Neural progenitor cell (in vitro differentiated cells): ENCODE data around the gene HYPK. TPM values are rescaled to one million over a fixed set of nuclear protein-coding genes. Genes with fewer than 3 reads are reported as not detected.

ENCODE experiments used
- DNase-seq: peaks from one replicate; pipeline ENCODE4 v3.0.0-alpha.2; 2016; ENCODE audit warnings: low spot score
- H2AFZ ChIP-seq: fragments of 200-600 bp; sonication (generic); replicated peaks from 2 replicates; pipeline ENCODE4 v1.6.1; 2016; ENCODE audit warnings: antibody characterized with exemption
- H3F3A ChIP-seq: fragments of 200-600 bp; sonication (generic); 2 replicates; pipeline ENCODE4 v1.6.1; 2016; ENCODE audit warnings: antibody characterized with exemption, low read depth
- H3K27ac ChIP-seq: fragments of 200-600 bp; sonication (generic); 2 replicates; pipeline ENCODE4 v1.5.1; 2016; ENCODE audit warnings: mild to moderate bottlenecking
- H3K27me3 ChIP-seq: fragments of 200-600 bp; sonication (generic); 2 replicates; pipeline ENCODE4 v1.6.1; 2016; ENCODE audit warnings: mild to moderate bottlenecking, moderate library complexity
- H3K36me3 ChIP-seq: fragments of 200-600 bp; sonication (generic); 2 replicates; pipeline ENCODE4 v1.5.1; 2016
- H3K4me1 ChIP-seq: fragments of 200-600 bp; sonication (generic); 2 replicates; pipeline ENCODE4 v1.6.1; 2016; ENCODE audit warnings: mixed run types
- H3K4me2 ChIP-seq: fragments of 200-600 bp; sonication (generic); 2 replicates; pipeline ENCODE4 v1.6.1; 2016
- H3K4me3 ChIP-seq: fragments of 200-600 bp; sonication (generic); 2 replicates; pipeline ENCODE4 v1.5.1; 2016
- H3K79me2 ChIP-seq: fragments of 200-600 bp; sonication (generic); 2 replicates; pipeline ENCODE4 v1.6.1; 2016; ENCODE audit warnings: low read depth
- H3K9ac ChIP-seq: fragments of 200-600 bp; sonication (generic); 2 replicates; pipeline ENCODE4 v1.6.1; 2016
- H3K9me3 ChIP-seq: fragments of 200-600 bp; sonication (generic); 2 replicates; pipeline ENCODE4 v1.5.1; 2016; ENCODE audit warnings: low read depth
- H4K20me1 ChIP-seq: fragments of 200-600 bp; sonication (generic); 2 replicates; pipeline ENCODE4 v1.6.1; 2016; ENCODE audit warnings: low read depth
- H3K27ac Mint-ChIP-seq: 3 replicates; pipeline ENCODE4 v1.8.0; 2021; ENCODE audit warnings: mixed read lengths
- H3K27me3 Mint-ChIP-seq: 2 replicates; pipeline ENCODE4 v1.8.0; 2022; ENCODE audit warnings: low read depth, mild to moderate bottlenecking, inconsistent platforms, moderate library complexity, mixed read lengths; ENCODE audit not compliant: insufficient read depth
- H3K36me3 Mint-ChIP-seq: 3 replicates; pipeline ENCODE4 v1.8.0; 2021; ENCODE audit warnings: mixed read lengths
- H3K4me1 Mint-ChIP-seq: 3 replicates; pipeline ENCODE4 v1.8.0; 2021; ENCODE audit warnings: mixed read lengths
- H3K4me3 Mint-ChIP-seq: 3 replicates; pipeline ENCODE4 v1.8.0; 2021; ENCODE audit warnings: mild to moderate bottlenecking, moderate library complexity, mixed read lengths
- H3K9me3 Mint-ChIP-seq: 3 replicates; pipeline ENCODE4 v1.8.0; 2020; ENCODE audit warnings: mixed read lengths
- EZH2 ChIP-seq: fragments of 200-600 bp; sonication (generic); IDR thresholded peaks from 2 replicates; pipeline ENCODE4 v1.6.1; 2017; ENCODE audit warnings: antibody characterized with exemption, mild to moderate bottlenecking, moderate library complexity
- EZH2phosphoT487 ChIP-seq: fragments of 200-600 bp; sonication (generic); IDR thresholded peaks from 2 replicates; pipeline ENCODE4 v1.6.1; 2017; ENCODE audit warnings: antibody characterized with exemption
- total RNA-seq: library from RNA; depleted of rRNA; stranded (reverse); fragments of >200 nt; gene quantifications from 2 replicates; pipeline ENCODE4 v1.2.3, GENCODE V29; 2015; ENCODE audit warnings: low replicate concordance
- TF ChIP-seq, protein P1 (sequence below): fragments of 200-600 bp; sonication (generic); IDR thresholded peaks from 2 replicates; pipeline ENCODE4 v1.5.1; 2017; ENCODE audit warnings: antibody characterized with exemption, mild to moderate bottlenecking

HYPK gene
- total RNA-seq, 1 donor from 2014 or later = 8.3 TPM

DNA sequence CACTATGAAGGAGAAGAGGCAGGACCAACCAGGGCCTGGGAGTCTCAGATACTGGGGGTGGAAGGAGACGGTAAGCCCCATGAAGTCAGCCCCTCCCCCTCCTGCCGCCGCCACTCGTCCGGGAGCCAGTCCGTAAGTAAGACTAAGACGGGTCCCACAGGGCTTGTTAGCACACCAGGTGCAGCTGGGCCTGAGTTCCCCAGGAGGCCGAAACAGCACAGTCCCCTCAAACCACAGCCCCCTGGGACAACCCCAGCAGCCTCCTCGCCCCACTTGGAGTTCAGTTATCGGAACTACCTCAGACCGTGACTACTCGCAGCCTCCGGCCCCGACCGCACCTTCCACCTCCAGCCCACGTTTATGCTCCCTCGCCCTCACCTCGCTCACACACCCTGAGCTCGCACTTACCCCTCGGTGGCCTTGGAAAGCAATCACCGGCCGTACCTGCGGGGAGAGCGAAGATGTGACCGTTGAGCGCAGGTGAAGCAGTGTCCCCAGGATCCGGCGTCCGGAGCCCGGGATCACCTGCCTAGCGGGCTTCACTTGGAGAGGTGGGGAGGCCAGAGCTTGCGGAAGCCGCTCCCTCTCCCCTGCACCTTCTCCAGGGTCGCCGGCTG is 24.2 kb upstream of the HYPK start:
- Histone ChIP-seq H3K79me2 (no peaks in the 10 kb centered on the region), H2AFZ (peak overlapping the region; percentile 75), H4K20me1 (peaks cover 11% of the 10 kb centered on the region), H3F3A (peaks cover 58% of the 10 kb centered on the region), H3K9ac (no peak overlapping the region), H3K4me1 (no peaks in the 10 kb centered on the region), H3K4me3 (peak overlapping the region; percentile 53), H3K9me3 (no peaks in the 10 kb centered on the region), H3K27ac (no peak overlapping the region), H3K36me3 (peaks cover 7% of the 10 kb centered on the region), H3K27me3 (peaks cover 19% of the 10 kb centered on the region), H3K4me2 (peak overlapping the region; percentile 88)
- H3K27me3 Mint-ChIP-seq = peaks cover 7% of the 10 kb centered on the region
- TF ChIP-seq, protein P1, sequence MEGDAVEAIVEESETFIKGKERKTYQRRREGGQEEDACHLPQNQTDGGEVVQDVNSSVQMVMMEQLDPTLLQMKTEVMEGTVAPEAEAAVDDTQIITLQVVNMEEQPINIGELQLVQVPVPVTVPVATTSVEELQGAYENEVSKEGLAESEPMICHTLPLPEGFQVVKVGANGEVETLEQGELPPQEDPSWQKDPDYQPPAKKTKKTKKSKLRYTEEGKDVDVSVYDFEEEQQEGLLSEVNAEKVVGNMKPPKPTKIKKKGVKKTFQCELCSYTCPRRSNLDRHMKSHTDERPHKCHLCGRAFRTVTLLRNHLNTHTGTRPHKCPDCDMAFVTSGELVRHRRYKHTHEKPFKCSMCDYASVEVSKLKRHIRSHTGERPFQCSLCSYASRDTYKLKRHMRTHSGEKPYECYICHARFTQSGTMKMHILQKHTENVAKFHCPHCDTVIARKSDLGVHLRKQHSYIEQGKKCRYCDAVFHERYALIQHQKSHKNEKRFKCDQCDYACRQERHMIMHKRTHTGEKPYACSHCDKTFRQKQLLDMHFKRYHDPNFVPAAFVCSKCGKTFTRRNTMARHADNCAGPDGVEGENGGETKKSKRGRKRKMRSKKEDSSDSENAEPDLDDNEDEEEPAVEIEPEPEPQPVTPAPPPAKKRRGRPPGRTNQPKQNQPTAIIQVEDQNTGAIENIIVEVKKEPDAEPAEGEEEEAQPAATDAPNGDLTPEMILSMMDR = no peak
- TF ChIP-seq EZH2phosphoT487 = peak; percentile 27
- TF ChIP-seq EZH2 = peak; percentile 58
- H3K36me3 Mint-ChIP-seq = peaks cover 9% of the 10 kb centered on the region
- H3K9me3 Mint-ChIP-seq = no peaks in the 10 kb centered on the region
- DNase-seq = peak; percentile 65
- H3K4me3 Mint-ChIP-seq = peak overlapping the region; percentile 88
- peak overlapping the region; percentile 74 for H3K27ac Mint-ChIP-seq
- no peaks in the 10 kb centered on the region for H3K4me1 Mint-ChIP-seq

DNA sequence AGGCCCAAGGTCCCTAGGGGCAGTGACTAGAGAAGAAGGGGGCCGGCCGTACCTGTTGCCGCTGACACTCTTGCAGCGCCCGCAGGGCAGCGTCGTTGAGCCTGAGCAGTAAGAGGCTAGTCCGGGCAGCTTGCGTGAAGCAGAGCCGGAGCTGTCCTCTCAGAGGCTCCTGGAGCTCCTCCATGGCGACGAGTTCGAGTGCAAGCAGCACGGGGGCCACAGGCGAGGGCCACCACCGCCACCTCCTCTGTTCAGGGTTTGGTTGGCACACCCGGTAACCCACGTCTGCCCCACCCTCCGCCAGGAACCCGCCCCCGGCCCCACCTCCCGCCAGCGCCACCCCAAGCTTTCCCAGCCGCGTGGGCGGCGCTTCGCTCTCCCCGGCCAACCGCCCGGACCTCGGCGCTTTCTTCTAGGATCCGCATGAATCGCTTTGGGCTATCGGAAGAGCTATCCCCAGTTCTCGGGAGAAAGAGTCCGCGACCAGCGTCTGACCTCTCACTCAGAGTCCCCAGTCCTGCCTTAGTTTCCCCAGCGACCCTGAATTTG is 23.6 kb upstream of the HYPK start, which contains the start of gene ELL3:
ELL3 (minus strand) TSS at position 249 of the 549 bp plus-strand sequence; CDS start at position 184, 65 bp downstream.
- Histone ChIP-seq H2AFZ (peak within 1 kb of the TSS; percentile 75), H3K9me3 (no peaks in the 10 kb centered on the region), H3K9ac (no peak within 1 kb of the TSS), H3K4me3 (peak within 1 kb of the TSS; percentile 53), H3K27me3 (peaks cover 19% of the 10 kb centered on the region), H3K79me2 (no peaks in the 10 kb centered on the region), H3K4me2 (peak within 1 kb of the TSS; percentile 88), H3K4me1 (no peaks in the 10 kb centered on the region), H3F3A (peaks cover 52% of the 10 kb centered on the region), H3K36me3 (peaks cover 7% of the 10 kb centered on the region), H4K20me1 (peaks cover 11% of the 10 kb centered on the region), H3K27ac (no peak within 1 kb of the TSS)
- H3K9me3 Mint-ChIP-seq = no peaks in the 10 kb centered on the region
- no peak for TF ChIP-seq EZH2phosphoT487
- TF ChIP-seq EZH2 = peak; percentile 52
- peaks cover 7% of the 10 kb centered on the region for H3K36me3 Mint-ChIP-seq
- H3K4me3 Mint-ChIP-seq = peak within 1 kb of the TSS; percentile 88
- DNase-seq = peak; percentile 75
- no peaks in the 10 kb centered on the region for H3K4me1 Mint-ChIP-seq
- peaks cover 7% of the 10 kb centered on the region for H3K27me3 Mint-ChIP-seq
- peak within 1 kb of the TSS; percentile 81 for H3K27ac Mint-ChIP-seq

DNA sequence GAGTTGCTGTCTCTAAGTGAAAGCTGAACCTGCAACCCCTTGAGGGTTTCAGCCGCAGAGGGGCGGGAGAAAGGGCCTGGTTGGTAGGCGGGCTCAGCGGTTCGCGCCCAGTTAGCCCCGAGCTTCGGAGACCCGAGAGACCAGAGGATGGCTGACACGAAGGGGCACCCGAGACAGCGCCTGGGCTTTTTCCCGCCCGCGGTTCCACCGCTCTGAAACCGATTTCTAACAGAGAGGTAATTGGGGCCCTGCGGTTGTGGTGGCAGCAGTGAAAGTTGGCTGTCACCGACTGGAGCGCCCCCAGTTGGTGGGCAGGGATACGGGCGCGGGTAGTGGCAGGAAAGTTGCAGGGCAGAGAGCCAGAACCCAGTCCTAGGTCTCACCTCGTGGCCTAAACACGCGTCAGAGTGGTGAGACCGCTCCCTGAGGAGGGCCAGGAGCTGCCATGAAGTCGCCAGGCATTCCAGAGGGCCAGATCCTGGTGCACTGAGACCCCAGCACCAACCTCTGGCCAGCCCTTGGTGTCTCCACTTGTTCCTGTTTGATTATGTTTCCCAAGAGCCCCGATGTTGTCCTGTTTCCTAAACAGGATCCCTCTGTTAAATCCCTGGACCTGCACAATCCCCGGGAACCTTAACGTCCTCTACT is 23.0 kb upstream of the HYPK start:
- Histone ChIP-seq H3K36me3 (peaks cover 3% of the 10 kb centered on the region), H3K79me2 (no peaks in the 10 kb centered on the region), H3K4me1 (no peaks in the 10 kb centered on the region), H3F3A (peaks cover 46% of the 10 kb centered on the region), H3K9me3 (no peaks in the 10 kb centered on the region), H3K4me2 (peak overlapping the region; percentile 88), H2AFZ (peak overlapping the region; percentile 75), H4K20me1 (peaks cover 11% of the 10 kb centered on the region), H3K9ac (no peak overlapping the region), H3K27me3 (peaks cover 19% of the 10 kb centered on the region), H3K4me3 (peak overlapping the region; percentile 53), H3K27ac (no peak overlapping the region)
- Mint-ChIP-seq H3K27me3 (peaks cover 7% of the 10 kb centered on the region), H3K9me3 (no peaks in the 10 kb centered on the region), H3K4me1 (no peaks in the 10 kb centered on the region), H3K4me3 (peak overlapping the region; percentile 88), H3K27ac (peak overlapping the region; percentile 81), H3K36me3 (peaks cover under 1% of the 10 kb centered on the region)
- DNase-seq = peak; percentile 74
- TF ChIP-seq EZH2 (peak; percentile 11), EZH2phosphoT487 (no peak)
- TF ChIP-seq, protein P1 = peak; percentile 81
